ENCODE data around the gene NFATC3. TPM values are rescaled to one million over a fixed set of nuclear protein-coding genes. Genes with fewer than 3 reads are reported as not detected.
A peak's percentile ranks its signal among the peaks of the same experiment; 100 is the strongest.

Gene NFATC3
- total RNA-seq, 2 donors from 2014 or later: 15.5 to 19.5 TPM

DNA sequence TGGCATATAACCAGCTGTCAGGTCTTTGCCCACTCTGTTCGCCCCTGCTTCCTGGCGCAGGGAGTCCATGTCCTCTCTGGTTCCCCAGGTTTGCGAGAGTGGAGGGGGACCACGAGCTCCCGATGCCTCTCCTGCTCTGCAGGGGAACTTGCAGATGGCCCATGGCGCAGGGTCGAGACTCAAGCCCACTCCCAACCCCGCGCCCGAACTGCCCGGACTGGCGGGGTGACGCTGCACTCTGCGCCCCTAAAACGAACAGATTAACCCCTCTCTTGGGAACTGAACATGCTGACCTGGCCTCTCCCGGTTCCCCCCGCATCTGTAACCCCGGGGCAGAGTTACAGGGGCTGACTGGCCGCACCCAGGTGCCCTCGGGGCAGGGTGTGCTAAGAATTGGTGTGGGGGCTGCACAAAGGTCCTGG lies 159.3 kb downstream of the NFATC3 start:
- Histone ChIP-seq H3K4me3 (peak overlapping the region; percentile 81 to 88), H3K27ac (peak overlapping the region in 3 of 4 donors; percentile 11 to 42 (median 42)), H3K36me3 (replicated peaks in 1 of 2; ENCODE audit: insufficient read depth in 1 of 2, low read depth in 2 of 2) (peaks cover 0 to 1% of the 10 kb centered on the region in 2 donors), H3K4me1 (peaks cover 28% of the 10 kb centered on the region), H3K9me3 (no peaks in the 10 kb centered on the region), H3K27me3 (no peaks in the 10 kb centered on the region)
- DNase-seq (no peak), ATAC-seq (no peak)
- intact Hi-C loops (cut with DNase I): no loop called here
- WGBS, 2 donors: 0 to 4% methylated on average over 15 to 20 of the region's 20 CpGs
- TF ChIP-seq, protein P1, sequence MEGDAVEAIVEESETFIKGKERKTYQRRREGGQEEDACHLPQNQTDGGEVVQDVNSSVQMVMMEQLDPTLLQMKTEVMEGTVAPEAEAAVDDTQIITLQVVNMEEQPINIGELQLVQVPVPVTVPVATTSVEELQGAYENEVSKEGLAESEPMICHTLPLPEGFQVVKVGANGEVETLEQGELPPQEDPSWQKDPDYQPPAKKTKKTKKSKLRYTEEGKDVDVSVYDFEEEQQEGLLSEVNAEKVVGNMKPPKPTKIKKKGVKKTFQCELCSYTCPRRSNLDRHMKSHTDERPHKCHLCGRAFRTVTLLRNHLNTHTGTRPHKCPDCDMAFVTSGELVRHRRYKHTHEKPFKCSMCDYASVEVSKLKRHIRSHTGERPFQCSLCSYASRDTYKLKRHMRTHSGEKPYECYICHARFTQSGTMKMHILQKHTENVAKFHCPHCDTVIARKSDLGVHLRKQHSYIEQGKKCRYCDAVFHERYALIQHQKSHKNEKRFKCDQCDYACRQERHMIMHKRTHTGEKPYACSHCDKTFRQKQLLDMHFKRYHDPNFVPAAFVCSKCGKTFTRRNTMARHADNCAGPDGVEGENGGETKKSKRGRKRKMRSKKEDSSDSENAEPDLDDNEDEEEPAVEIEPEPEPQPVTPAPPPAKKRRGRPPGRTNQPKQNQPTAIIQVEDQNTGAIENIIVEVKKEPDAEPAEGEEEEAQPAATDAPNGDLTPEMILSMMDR (IDR thresholded peaks at IDR 0.05): no peak
- TF ChIP-seq POLR2A (IDR thresholded peaks at IDR 0.05): no peak

DNA sequence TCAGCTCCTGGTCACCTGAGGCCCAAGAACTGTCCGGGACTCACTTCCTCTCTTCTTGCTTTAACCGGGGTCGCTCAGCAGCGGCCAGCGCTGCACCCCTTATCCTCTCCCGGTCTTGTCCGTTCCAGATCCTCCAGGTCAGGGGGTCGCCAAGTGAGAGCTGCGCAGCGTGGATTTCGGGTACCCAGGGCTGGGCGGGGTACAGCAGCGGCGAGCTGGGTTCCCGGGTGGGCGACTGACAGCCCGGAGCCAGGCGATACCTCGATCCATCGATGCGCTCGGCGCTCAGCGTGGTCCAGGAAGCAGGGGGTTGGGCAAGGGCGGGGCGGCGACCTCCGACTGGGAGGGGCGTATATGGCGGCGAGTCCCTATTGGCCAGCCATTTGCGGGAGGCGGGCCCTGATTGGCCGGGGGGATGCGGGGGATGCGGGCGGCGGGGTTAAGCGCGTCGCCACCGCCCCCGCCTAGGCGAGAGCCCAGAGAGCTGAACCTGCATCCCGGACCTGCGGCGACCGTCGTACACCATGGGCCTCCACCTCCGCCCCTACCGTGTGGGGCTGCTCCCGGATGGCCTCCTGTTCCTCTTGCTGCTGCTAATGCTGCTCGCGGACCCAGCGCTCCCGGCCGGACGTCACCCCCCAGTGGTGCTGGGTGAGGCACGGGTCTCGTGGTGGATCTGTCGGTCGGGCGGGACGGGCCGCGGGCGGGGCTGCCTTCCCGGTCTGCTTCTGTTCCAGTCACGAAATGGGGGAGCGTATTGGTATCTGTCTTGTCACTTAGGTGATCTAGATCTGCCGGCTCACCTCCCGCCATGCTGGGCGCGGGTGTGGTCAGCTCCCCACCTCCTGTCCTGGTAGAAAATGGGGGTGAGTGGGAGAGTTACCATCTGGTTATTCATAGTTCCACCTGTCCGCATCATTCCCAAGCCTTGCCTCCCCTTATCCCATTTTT lies 160.0 kb downstream of the NFATC3 start, which contains the start of gene PLA2G15:
PLA2G15 (plus strand) TSS at position 471 of the 951 bp plus-strand sequence; CDS start at position 525, 54 bp downstream.
- TF ChIP-seq, protein P1 (IDR thresholded peaks at IDR 0.05): no peak
- TF ChIP-seq POLR2A (IDR thresholded peaks at IDR 0.05): peak in 2 of 3 donors; percentile 58 to 68

DNA sequence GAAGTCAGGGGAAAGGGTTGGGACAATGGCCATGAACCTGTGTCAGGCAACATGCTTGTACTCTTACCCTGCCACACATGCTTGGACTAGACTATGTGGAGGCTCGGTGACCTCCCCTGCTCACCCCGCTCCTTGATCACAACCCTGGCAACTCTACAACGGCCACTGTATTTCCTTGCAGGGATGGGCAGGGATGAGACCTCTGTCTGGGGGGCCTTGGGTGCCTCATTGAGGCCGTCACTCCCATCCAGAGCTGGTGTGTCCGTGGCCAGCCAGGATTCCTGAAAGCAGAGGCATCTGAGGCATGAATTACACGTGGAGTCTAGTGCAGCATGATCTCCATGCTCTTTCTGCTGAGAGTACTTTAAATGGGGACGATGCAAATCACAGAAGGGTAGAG lies 161.0 kb downstream of the NFATC3 start:
- Histone ChIP-seq H3K27me3 (no peaks in the 10 kb centered on the region), H3K4me3 (no peak overlapping the region), H3K9me3 (no peaks in the 10 kb centered on the region), H3K27ac (no peak overlapping the region), H3K36me3 (replicated peaks in 1 of 2; ENCODE audit: insufficient read depth in 1 of 2, low read depth in 2 of 2) (peaks cover 0 to 2% of the 10 kb centered on the region in 2 donors), H3K4me1 (peaks cover 20% of the 10 kb centered on the region)
- DNase-seq (no peak), ATAC-seq (no peak)
- no peak for TF ChIP-seq POLR2A (IDR thresholded peaks at IDR 0.05)
- TF ChIP-seq, protein P1 (IDR thresholded peaks at IDR 0.05): no peak
- intact Hi-C loops (cut with DNase I): no loop called here
- 83 to 92% methylated on average over 2 to 6 of the region's 7 CpGs for WGBS, 2 donors

More for the DNA sequence above, 160.0 kb downstream of the NFATC3 start, which contains the start of gene PLA2G15:
- peak within 1 kb of the TSS; percentile 81 to 88 for H3K4me3 ChIP-seq
- peaks cover 0 to 2% of the 10 kb centered on the region in 2 donors for H3K36me3 ChIP-seq (replicated peaks in 1 of 2; ENCODE audit: insufficient read depth in 1 of 2, low read depth in 2 of 2)
- ATAC-seq (peak; percentile 98), DNase-seq (peak; percentile 95 to 97 (median 96))
- WGBS, 2 donors: 0 to 1% methylated on average over 5 to 62 of the region's 75 CpGs
- intact Hi-C loops (cut with DNase I): no loop called here
- H3K4me1 ChIP-seq: peaks cover 21% of the 10 kb centered on the region
- H3K9me3 ChIP-seq: no peaks in the 10 kb centered on the region
- peak within 1 kb of the TSS in 3 of 4 donors; percentile 15 to 42 (median 42) for H3K27ac ChIP-seq
- no peaks in the 10 kb centered on the region for H3K27me3 ChIP-seq

DNA sequence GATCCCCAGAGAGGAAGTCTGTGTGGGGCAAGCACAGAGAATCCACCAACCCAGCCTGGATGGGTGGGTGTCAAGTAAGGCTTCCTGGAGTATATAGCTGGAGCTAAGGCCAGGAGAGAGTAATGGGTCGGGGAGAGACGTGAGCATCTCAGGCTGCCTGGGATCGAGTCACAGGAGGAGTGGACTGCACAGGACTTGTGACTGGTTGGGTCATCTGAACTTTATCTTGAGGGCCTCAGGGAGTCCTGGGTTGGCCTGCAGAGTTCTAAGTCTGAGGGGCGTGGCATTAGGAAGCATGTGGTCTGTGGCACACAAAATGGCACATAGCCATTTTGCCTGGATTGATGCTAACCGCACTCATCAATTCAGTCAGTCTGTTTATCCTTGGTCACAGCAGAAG lies 161.5 kb downstream of the NFATC3 start:
- DNase-seq (no peak), ATAC-seq (no peak)
- Histone ChIP-seq H3K9me3 (no peaks in the 10 kb centered on the region), H3K4me3 (no peak overlapping the region), H3K27ac (peak overlapping the region in 1 of 4 donors; percentile 31), H3K4me1 (peaks cover 20% of the 10 kb centered on the region), H3K27me3 (no peaks in the 10 kb centered on the region), H3K36me3 (replicated peaks in 1 of 2; ENCODE audit: insufficient read depth in 1 of 2, low read depth in 2 of 2) (peaks cover 0 to 2% of the 10 kb centered on the region in 2 donors)
- intact Hi-C loops (cut with DNase I): no loop called here
- no peak for TF ChIP-seq POLR2A (IDR thresholded peaks at IDR 0.05)
- TF ChIP-seq, protein P1 (IDR thresholded peaks at IDR 0.05): no peak
- WGBS, 2 donors: 70 to 83% methylated on average over 4 to 5 of the region's 5 CpGs

All from body of pancreas (tissue), 4 donors.